GM12873 (cell line): Measurements from ENCODE around the gene TBC1D20.
A peak's percentile ranks its signal among the peaks of the same experiment; 100 is the strongest.

Experiments
- TF ChIP-seq, protein P1 (sequence below): IDR thresholded peaks from 2 replicates; pipeline ENCODE4 v1.5.1; 2012; ENCODE audit warnings: low read depth, mild to moderate bottlenecking, moderate library complexity, low read length, control low read depth; ENCODE audit not compliant: insufficient read depth; ENCODE audit errors: missing control alignments

TBC1D20 gene

DNA sequence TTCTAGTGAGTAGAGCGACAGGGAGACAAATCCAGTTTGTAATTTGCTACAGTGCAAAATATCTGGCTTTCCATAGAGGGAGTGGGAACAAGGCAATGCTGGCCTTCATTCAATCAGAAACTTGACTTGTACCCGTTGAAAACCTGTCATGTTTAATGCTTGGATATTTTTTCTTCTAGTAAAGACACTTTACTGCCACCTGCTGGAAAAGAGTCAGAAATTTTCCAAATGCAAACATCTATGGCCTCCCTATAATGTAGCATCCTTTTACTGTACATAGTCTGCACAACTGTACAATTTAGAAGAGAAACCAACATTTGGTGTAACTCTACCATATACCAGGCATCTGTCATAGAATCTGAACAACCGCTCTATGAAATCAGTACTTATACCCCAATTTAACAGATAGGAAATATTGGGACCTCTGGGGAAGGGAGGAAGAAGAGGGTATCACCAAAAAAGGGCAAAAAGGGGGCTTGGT is 16.7 kb upstream of the TBC1D20 start:
- TF ChIP-seq, protein P1, sequence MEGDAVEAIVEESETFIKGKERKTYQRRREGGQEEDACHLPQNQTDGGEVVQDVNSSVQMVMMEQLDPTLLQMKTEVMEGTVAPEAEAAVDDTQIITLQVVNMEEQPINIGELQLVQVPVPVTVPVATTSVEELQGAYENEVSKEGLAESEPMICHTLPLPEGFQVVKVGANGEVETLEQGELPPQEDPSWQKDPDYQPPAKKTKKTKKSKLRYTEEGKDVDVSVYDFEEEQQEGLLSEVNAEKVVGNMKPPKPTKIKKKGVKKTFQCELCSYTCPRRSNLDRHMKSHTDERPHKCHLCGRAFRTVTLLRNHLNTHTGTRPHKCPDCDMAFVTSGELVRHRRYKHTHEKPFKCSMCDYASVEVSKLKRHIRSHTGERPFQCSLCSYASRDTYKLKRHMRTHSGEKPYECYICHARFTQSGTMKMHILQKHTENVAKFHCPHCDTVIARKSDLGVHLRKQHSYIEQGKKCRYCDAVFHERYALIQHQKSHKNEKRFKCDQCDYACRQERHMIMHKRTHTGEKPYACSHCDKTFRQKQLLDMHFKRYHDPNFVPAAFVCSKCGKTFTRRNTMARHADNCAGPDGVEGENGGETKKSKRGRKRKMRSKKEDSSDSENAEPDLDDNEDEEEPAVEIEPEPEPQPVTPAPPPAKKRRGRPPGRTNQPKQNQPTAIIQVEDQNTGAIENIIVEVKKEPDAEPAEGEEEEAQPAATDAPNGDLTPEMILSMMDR: peak; percentile 49

DNA sequence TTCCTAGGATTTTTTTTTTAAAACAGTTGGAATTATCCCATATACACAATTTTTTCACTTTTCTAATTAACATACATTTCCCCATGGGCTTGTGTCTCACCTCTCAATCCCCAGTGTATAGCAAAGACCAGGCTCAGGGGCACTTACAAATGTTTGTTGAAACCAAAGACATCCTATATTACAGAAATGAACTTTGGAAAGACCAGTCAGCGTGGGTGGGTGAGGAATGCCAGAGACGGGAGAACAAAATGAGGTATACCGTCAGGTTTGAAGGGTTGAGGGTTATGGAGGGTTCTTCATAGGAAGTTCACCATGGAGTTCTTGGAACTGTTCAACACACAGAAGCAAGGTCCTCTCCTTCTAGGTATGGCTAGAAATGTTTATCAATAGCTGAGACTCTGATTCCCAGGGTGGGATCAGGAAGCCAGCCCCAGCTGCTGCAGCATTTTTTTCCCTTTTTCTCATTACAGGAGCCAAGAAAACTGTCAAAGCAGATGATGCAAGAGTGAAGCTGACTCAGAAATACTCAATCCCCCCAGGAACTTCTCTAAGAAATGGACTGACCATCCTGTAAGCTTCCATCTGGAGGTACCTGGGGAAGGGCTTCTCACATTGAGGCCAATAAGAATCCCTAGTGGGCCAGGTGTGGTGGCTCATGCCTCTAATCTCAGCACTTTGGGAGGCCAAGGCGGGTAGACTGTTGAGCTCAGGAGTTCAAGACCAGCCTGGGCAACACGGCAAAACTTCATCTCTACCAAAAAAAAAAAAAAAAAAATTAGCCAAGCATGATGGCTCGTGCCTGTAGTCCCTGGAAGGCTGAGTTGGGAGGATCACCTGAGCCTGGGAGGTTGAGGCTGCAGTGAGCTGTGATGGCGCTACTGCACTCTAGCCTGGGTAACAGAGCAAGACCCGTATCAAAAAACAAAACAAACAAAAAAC is 15.9 kb upstream of the TBC1D20 start:
- TF ChIP-seq, protein P1: no peak

DNA sequence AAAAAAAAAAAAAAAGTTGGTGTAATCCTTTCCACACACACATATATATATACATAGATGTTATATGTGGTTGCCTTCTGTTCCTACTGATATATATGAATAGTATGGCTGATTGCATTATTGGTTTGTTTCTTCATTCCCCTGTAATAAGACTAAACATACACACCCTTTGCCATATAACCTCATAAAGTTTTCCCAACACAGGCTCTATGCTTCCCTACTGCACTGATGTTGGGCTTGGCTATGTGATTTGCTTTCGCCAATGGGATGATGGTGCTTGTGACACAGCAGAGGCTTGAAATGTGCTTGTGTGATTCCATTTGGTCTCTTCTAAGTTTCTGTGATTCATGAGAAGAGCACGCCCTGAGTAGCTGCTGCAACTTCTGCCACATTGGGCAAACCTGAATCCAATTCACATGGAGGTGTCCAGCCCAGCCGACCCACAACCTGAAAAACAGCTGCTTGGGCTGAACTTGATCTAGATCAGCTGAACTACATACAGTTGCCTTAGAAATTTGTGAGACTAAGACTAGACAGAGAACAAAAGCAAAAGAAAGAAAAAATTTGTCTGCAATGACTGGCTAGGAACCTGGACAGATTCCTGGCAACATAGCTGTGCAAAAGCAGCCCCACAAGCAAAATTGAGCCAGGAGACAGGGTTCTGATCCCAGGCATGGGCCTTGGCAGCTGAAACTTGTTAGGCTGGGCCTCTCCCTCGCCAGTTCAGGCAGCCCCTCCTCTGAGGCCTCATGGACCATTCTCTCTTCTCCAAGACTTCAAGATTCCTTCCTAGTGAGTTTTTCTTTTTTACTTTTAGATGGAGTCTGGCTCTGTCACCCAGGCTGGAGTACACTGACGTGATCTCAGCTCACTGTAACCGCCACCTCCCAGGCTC is 13.4 kb upstream of the TBC1D20 start:
- TF ChIP-seq, protein P1: no peak

DNA sequence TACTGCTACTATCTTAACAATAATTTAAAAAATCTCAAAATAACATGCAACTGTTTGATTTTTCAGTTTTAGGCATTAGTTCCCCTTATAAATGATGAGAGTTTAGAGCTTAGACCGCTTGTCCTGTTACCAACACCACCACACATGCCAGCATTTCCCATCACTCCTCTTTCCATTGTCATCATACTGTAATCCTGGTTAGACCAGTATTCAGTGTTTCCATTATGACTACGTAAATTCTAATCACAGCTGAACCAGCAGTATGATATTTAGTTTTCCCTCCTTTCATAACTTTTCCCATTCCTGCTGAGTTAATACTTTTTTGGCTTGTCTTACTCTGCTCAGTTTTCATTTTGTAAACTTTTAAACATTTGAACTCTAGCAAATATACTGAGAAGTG is 12.2 kb upstream of the TBC1D20 start:
- TF ChIP-seq, protein P1: no peak

DNA sequence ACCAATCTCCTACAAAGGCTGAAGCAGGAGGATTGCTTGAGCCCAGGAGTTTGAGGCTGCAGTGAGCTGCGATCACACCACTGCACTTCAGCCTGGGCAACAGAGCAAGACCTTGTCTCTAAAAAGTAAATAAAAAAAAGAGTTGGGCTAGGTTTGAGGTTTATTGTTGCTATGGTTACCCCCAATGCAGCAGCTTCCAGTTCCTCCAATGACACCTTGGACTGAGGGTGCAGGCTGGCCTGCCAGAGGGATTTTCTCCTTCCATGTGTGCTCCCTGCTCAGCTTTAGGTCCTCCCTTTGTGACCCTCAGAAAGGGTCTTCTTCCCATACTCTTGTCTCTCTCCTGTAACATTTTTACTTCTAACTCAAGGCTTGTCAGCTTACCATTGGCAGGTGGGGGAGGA is 10.6 kb upstream of the TBC1D20 start:
- TF ChIP-seq, protein P1: no peak

DNA sequence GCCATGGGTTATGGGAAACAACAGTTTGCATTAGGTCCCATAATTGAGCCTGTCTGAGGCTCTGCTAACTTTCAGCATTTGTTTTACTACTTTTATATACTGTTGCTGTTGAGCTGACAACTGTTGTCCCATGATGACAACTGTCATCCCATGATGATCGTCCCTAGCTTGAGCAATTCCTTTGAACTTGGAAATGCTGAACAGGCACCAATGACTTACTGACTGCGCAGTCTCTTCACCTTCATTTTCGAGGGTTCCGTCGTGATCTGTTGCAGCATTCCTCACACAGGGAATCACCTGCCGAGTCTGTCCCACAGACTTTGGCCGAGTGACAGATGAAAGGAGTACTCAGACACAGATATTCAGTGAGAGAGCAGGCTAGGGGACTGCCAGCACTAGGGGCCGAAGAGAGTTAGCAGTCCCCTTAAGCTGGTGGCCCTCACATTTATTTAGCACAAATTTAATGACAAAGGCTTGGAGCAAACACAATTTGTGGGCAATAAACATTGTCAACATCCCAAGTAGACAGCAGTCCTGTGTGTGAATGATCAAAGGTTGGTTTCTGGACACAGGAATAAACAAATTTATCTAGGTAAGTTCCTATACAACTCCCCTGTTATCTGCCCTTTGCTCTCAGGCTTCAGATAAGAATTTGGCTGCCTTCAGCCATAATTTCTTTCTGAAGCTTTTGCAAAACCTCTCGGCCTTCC is 10.0 kb upstream of the TBC1D20 start:
- TF ChIP-seq, protein P1: no peak
